H1 (cell line): ENCODE data around the gene SYVN1. TPM values are rescaled to one million over a fixed set of nuclear protein-coding genes. Genes with fewer than 3 reads are reported as not detected.

ENCODE experiments used
- CTCF ChIA-PET: fragments of 300-600 bp; sonication (Branson Sonifier 250); formaldehyde crosslinking; loops from one replicate; lab custom pipeline; 2021; ENCODE audit not compliant: partially characterized antibody; lab: Charles Lee
- POLR2A ChIA-PET: fragments of 300-600 bp; sonication (Branson Sonifier 250); formaldehyde crosslinking; loops from one replicate; lab custom pipeline; 2021; ENCODE audit warnings: inconsistent platforms; ENCODE audit not compliant: partially characterized antibody; lab: Charles Lee
- DNase-seq, 2 experiments: peaks; one replicate each; pipeline versions ENCODE4 v3.0.0 to v3.0.0-alpha.2; 2010 to 2022; ENCODE audit warnings: low spot score in 2 of 2, low read depth in 1 of 2, mixed read lengths in 1 of 2
- FAIRE-seq: peaks from 2 replicates; lab custom pipeline; 2011; peaks lifted over from hg19 to GRCh38; lab: Jason Lieb, UNC
- H2AFZ ChIP-seq: 2 replicates; pipeline ENCODE4 v1.8.1; 2012; ENCODE audit warnings: low read length, inconsistent platforms
- H2AK5ac ChIP-seq: 2 replicates; pipeline ENCODE4 v1.6.1; 2013; ENCODE audit warnings: low read depth, low read length
- H2BK120ac ChIP-seq: replicated peaks from 2 replicates; pipeline ENCODE3; 2013; ENCODE audit warnings: low read depth, low read length, inconsistent platforms
- H2BK12ac ChIP-seq: 2 replicates; pipeline ENCODE4 v1.6.1; 2013; ENCODE audit warnings: low read depth, low read length
- H2BK15ac ChIP-seq: 2 replicates; pipeline ENCODE4 v1.6.1; 2013; ENCODE audit warnings: low read length
- H2BK20ac ChIP-seq: 2 replicates; pipeline ENCODE4 v1.6.1; 2013; ENCODE audit warnings: low read length
- H2BK5ac ChIP-seq: 2 replicates; pipeline ENCODE4 v1.6.1; 2013; ENCODE audit warnings: low read depth, low read length
- H3K14ac ChIP-seq: 2 replicates; pipeline ENCODE4 v1.6.1; 2013; ENCODE audit warnings: inconsistent platforms; ENCODE audit not compliant: insufficient read length
- H3K18ac ChIP-seq: 2 replicates; pipeline ENCODE4 v1.6.1; 2013; ENCODE audit warnings: low read length; ENCODE audit errors: extremely low read depth
- H3K23ac ChIP-seq: 2 replicates; pipeline ENCODE4 v1.6.1; 2013; ENCODE audit warnings: inconsistent platforms; ENCODE audit not compliant: insufficient read length
- H3K23me2 ChIP-seq: 2 replicates; pipeline ENCODE4 v1.6.1; 2013; ENCODE audit warnings: low read depth, low read length
- H3K27ac ChIP-seq: 2 replicates; pipeline ENCODE4 v1.6.1; 2011; ENCODE audit warnings: low read depth, low read length, inconsistent platforms
- H3K27me3 ChIP-seq, 4 experiments: replicated peaks in 1 of 4; 1 replicate in 1 of 4; 2 replicates in 3 of 4; pipeline versions ENCODE4 v1.6.1 to v1.8.1; 2011 to 2013; ENCODE audit warnings: low read length in 3 of 4, mild to moderate bottlenecking in 3 of 4, inconsistent platforms in 2 of 4, mixed read lengths in 2 of 4, moderate library complexity in 1 of 4; ENCODE audit not compliant: control insufficient read depth in 3 of 4, insufficient read depth in 3 of 4; ENCODE audit errors: extremely low read depth in 1 of 4
- H3K36me3 ChIP-seq, 4 experiments: 2 replicates each; pipeline versions ENCODE4 v1.6.1 to v1.8.1; 2011 to 2013; ENCODE audit warnings: mild to moderate bottlenecking in 4 of 4, low read length in 3 of 4, moderate library complexity in 2 of 4, control low read depth in 1 of 4, inconsistent platforms in 1 of 4; ENCODE audit not compliant: insufficient read depth in 4 of 4, control insufficient read depth in 2 of 4
- H3K4ac ChIP-seq: replicated peaks from 2 replicates; pipeline ENCODE3; 2013; ENCODE audit warnings: low read length, low read depth, mixed read lengths, inconsistent platforms; ENCODE audit not compliant: insufficient read length
- H3K4me1 ChIP-seq, 4 experiments: replicated peaks in 1 of 4; 1 replicate in 1 of 4; 2 replicates in 3 of 4; pipeline versions ENCODE4 v1.6.1 to v1.8.1; 2011 to 2013; ENCODE audit warnings: low read length in 3 of 4, inconsistent platforms in 2 of 4, mixed read lengths in 1 of 4; ENCODE audit not compliant: insufficient read depth in 4 of 4, control insufficient read depth in 3 of 4
- H3K4me2 ChIP-seq, 2 experiments: 2 replicates each; pipeline versions ENCODE4 v1.6.1 to v1.8.1; 2011 to 2013; ENCODE audit warnings: low read depth in 2 of 2, low read length in 2 of 2, control low read depth in 1 of 2, inconsistent platforms in 1 of 2, mild to moderate bottlenecking in 1 of 2; ENCODE audit not compliant: insufficient read depth in 1 of 2
- H3K4me3 ChIP-seq, 4 experiments: fragments of 200-600, 300-600 bp in 1 of 4; sonication (generic), shearing (Covaris generic), sonication (Bioruptor Twin) in 1 of 4; 2 replicates each; pipeline versions ENCODE4 v1.5.1 to v1.8.1; 2011 to 2016; ENCODE audit warnings: low read length in 4 of 4, low read depth in 3 of 4, control low read depth in 2 of 4, inconsistent platforms in 2 of 4, mild to moderate bottlenecking in 2 of 4, mixed read lengths in 1 of 4, moderate library complexity in 1 of 4; ENCODE audit not compliant: insufficient read depth in 2 of 4; ENCODE audit errors: extremely low read depth in 1 of 4
- H3K56ac ChIP-seq: replicated peaks from 2 replicates; pipeline ENCODE3; 2013; ENCODE audit warnings: low read depth, mild to moderate bottlenecking, mixed read lengths, low read length, inconsistent platforms; ENCODE audit not compliant: insufficient read length
- H3K79me1 ChIP-seq: 2 replicates; pipeline ENCODE4 v1.6.1; 2013; ENCODE audit warnings: low read depth, low read length, control low read depth
- H3K79me2 ChIP-seq, 2 experiments: 2 replicates each; pipeline versions ENCODE4 v1.6.1 to v1.8.1; 2012 to 2013; ENCODE audit warnings: low read length in 2 of 2, mild to moderate bottlenecking in 2 of 2, inconsistent platforms in 1 of 2; ENCODE audit not compliant: insufficient read depth in 2 of 2, control insufficient read depth in 1 of 2
- H3K9ac ChIP-seq, 4 experiments: replicated peaks in 1 of 4; 1 replicate in 1 of 4; 2 replicates in 3 of 4; pipeline versions ENCODE4 v1.6.1 to v1.8.1; 2011 to 2013; ENCODE audit warnings: low read depth in 3 of 4, low read length in 3 of 4, control low read depth in 2 of 4, mild to moderate bottlenecking in 2 of 4, moderate library complexity in 2 of 4, inconsistent platforms in 1 of 4; ENCODE audit errors: extremely low read depth in 1 of 4
- H3K9me3 ChIP-seq, 2 experiments: 2 replicates each; pipeline versions ENCODE4 v1.6.1 to v1.8.1; 2012 to 2013; ENCODE audit warnings: mild to moderate bottlenecking in 2 of 2, moderate library complexity in 2 of 2, control low read depth in 1 of 2, inconsistent platforms in 1 of 2, low read depth in 1 of 2, low read length in 1 of 2, mixed read lengths in 1 of 2; ENCODE audit not compliant: insufficient read depth in 2 of 2
- H4K20me1 ChIP-seq, 2 experiments: replicated peaks in 1 of 2; 2 replicates each; pipeline versions ENCODE3 to v1.8.1; 2011 to 2013; ENCODE audit warnings: inconsistent platforms in 2 of 2, low read length in 2 of 2, mild to moderate bottlenecking in 1 of 2; ENCODE audit not compliant: insufficient read depth in 2 of 2, control insufficient read depth in 1 of 2
- H4K5ac ChIP-seq: 2 replicates; pipeline ENCODE4 v1.6.1; 2013; ENCODE audit warnings: low read length, low read depth, mixed read lengths, inconsistent platforms; ENCODE audit not compliant: insufficient read length
- H4K8ac ChIP-seq: 2 replicates; pipeline ENCODE4 v1.8.0; 2013; ENCODE audit warnings: mild to moderate bottlenecking, moderate library complexity, low read length, inconsistent platforms; ENCODE audit not compliant: insufficient read depth; ENCODE audit errors: extremely low read depth
- H4K91ac ChIP-seq: replicated peaks from 2 replicates; pipeline ENCODE3; 2013; ENCODE audit warnings: low read length, mixed read lengths, inconsistent platforms; ENCODE audit not compliant: insufficient read length
- SIN3A ChIP-seq, 2 experiments: IDR thresholded peaks in 1 of 2; conservative IDR thresholded peaks in 1 of 2; 2 replicates each; pipeline ENCODE4 v1.6.1; 2011 to 2012; ENCODE audit warnings: low read length in 2 of 2, improper control_type of control experiment in 1 of 2, low read depth in 1 of 2, mild to moderate bottlenecking in 1 of 2
- WGBS, 2 experiments: shearing (Covaris generic) in 1 of 2; methylation state at CpG; one replicate each; pipeline versions ENCODE4 v1.1.6 to v1.1.7; 2013 to 2015; ENCODE audit warnings: low lambda C conversion rate in 2 of 2, mixed read lengths in 2 of 2, inconsistent platforms in 1 of 2, low coverage in 1 of 2, missing lambda C conversion rate in 1 of 2; ENCODE audit not compliant: insufficient replicate concordance in 2 of 2, insufficient coverage in 1 of 2, insufficient read length in 1 of 2; ENCODE audit errors: extremely low coverage in 1 of 2, missing lambda C conversion rate in 1 of 2; 5-methylcytosine and 5-hydroxymethylcytosine counted together
- polyA plus RNA-seq, 7 experiments: library from polyadenylated mRNA; depleted of rRNA in 3 of 7; stranded (reverse) in 5 of 7; unstranded in 2 of 7; fragments of >200 nt in 5 of 7; fragments of 200-250 nt in 2 of 7; gene quantifications; 1 replicate in 5 of 7; 2 replicates in 1 of 7; 4 replicates in 1 of 7; pipeline versions ENCODE4 v1.2.1 to v1.2.3, GENCODE V29; 2011 to 2013; ENCODE audit warnings: missing spikeins in 2 of 7, mixed read lengths in 2 of 7
- total RNA-seq: library from RNA; stranded (reverse); fragmentation: NEBNext Ultra II Directional; extraction: Animal tissue kit (Norgen Biotek cat#: 25700); gene quantifications from 2 replicates; pipeline ENCODE4 v1.2.1, GENCODE V29; 2021

Gene SYVN1
- total and polyA plus RNA-seq, 2 of the 8 experiments (the other 6 are each of a cell fraction or from before 2014, with no cell fraction given) = 27.8 to 29.4 TPM

DNA sequence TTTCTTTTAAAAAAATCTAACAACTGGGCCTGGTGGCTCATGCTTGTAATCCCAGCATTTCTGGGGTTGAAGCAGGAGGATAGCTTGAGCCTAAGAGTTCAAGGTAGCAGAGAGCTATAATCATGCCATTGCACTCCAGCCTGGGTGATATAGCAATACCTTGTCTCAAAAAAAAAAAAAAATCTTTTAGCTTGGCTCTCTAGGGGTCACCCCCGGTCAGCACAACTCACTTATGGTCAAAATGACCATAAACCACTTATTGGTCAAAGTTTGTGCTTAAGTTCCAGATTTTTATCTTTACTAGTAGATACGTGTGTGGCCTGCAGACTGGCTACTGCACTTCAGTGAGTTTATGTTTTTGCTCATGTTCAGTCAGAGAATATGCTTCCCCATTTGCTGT is 29.4 kb upstream of the SYVN1 start:
- H2BK120ac ChIP-seq = no peak overlapping the region
- H3K23me2 ChIP-seq = no peaks in the 10 kb centered on the region; the same call in 1 of the 2 replicates
- no peak overlapping the region for H3K4me3 ChIP-seq
- H3K56ac ChIP-seq = no peak overlapping the region
- no peak overlapping the region for H2AFZ ChIP-seq
- no peak overlapping the region for H4K5ac ChIP-seq
- no peaks in the 10 kb centered on the region for H4K20me1 ChIP-seq
- no peak overlapping the region for H3K4ac ChIP-seq
- no peak overlapping the region for H3K27ac ChIP-seq
- no peak for DNase-seq
- H4K8ac ChIP-seq = no peak overlapping the region
- H2BK15ac ChIP-seq = no peak overlapping the region
- no peak overlapping the region for H2BK20ac ChIP-seq
- no peak overlapping the region for H2BK5ac ChIP-seq
- 97% methylated on average over 2 of the region's 2 CpGs; no CpG with 5 or more reads in 1 of the 2 experiments for WGBS, 2 experiments
- no peak overlapping the region for H3K18ac ChIP-seq
- no peak overlapping the region for H3K23ac ChIP-seq
- FAIRE-seq = no peak
- H3K14ac ChIP-seq = no peak overlapping the region
- H2BK12ac ChIP-seq = no peak overlapping the region
- no peaks in the 10 kb centered on the region for H3K27me3 ChIP-seq
- H3K4me2 ChIP-seq = no peak overlapping the region
- no peak overlapping the region for H2AK5ac ChIP-seq
- H3K9ac ChIP-seq = no peak overlapping the region
- ChIA-PET POLR2A (interaction anchor here (0.7 to 1.3 kb wide), 4 partner anchors 9 to 110 kb away, joined by 3 to 4 read pairs (median 3); no protein-coding TSS in a partner anchor), CTCF (no interaction called here)
- no peaks in the 10 kb centered on the region for H3K9me3 ChIP-seq
- no peaks in the 10 kb centered on the region for H3K79me1 ChIP-seq
- H3K4me1 ChIP-seq = 0 out of 7 replicates have a peak, but pooled peaks cover 0 to 3% (median 0%) of the 10 kb centered on the region in 4 experiments
- H4K91ac ChIP-seq = no peak overlapping the region
- TF ChIP-seq SIN3A (conservative IDR thresholded peaks at IDR 0.05 in 1 of 2, IDR thresholded peaks at IDR 0.05 in 1 of 2; ENCODE audit: low read depth in 1 of 2, low read length in 2 of 2) = no peak
- H3K36me3 ChIP-seq = no peaks in the 10 kb centered on the region
- no peaks in the 10 kb centered on the region for H3K79me2 ChIP-seq
